GM12892 (cell line): ENCODE data around the gene ZNF235.

ENCODE experiments used
- POLR2A ChIP-seq: IDR thresholded peaks from 2 replicates; pipeline ENCODE4 v1.6.1; 2011; ENCODE audit warnings: low read depth, low read length, control low read depth
- POLR2AphosphoS5 ChIP-seq: IDR thresholded peaks from 2 replicates; pipeline ENCODE4 v1.6.1; 2011; ENCODE audit warnings: low read depth, low read length, control low read depth
- TAF1 ChIP-seq: IDR thresholded peaks from 2 replicates; pipeline ENCODE4 v1.6.1; 2011; ENCODE audit warnings: low read depth, mild to moderate bottlenecking, control low read depth, low read length, borderline replicate concordance

- no peak for TF ChIP-seq TAF1
- no peak for TF ChIP-seq POLR2A
- TF ChIP-seq POLR2AphosphoS5, result no peak
Measured at GRCh38 chr19:44278181-44278690, 26.6 kb downstream of the ZNF235 start.
